Epithelial cell of proximal tubule (primary cell): ENCODE results near the gene TSC22D1. TPM values are rescaled to one million over a fixed set of nuclear protein-coding genes. Genes with fewer than 3 reads are reported as not detected.

Experiments used
- DNase-seq: peaks from one replicate; pipeline ENCODE4 v3.0.0-alpha.2; 2011; ENCODE audit warnings: low read depth
- H3K4me3 ChIP-seq: 2 replicates; pipeline ENCODE4 v1.5.1; 2011; ENCODE audit warnings: low read depth, mild to moderate bottlenecking, low read length
- CTCF ChIP-seq: conservative IDR thresholded peaks from 2 replicates; pipeline ENCODE4 v1.5.1; 2012; ENCODE audit warnings: low read depth, mild to moderate bottlenecking, low read length
- total RNA-seq: library from RNA; depleted of rRNA; stranded (reverse); fragments of >200 nt; gene quantifications from 2 replicates; pipeline ENCODE4 v1.2.3, GENCODE V29; 2015

The TSC22D1 gene
- total RNA-seq, 1 donor from 2014 or later = 38.3 TPM

- no peak for TF ChIP-seq CTCF
- no peak for DNase-seq
- no peak overlapping the region for H3K4me3 ChIP-seq
Observed at GRCh38 chr13:44508562-44509077, 67.5 kb downstream of the TSC22D1 start.

- no peak for DNase-seq
- no peak overlapping the region for H3K4me3 ChIP-seq
- TF ChIP-seq CTCF = no peak
Observed at GRCh38 chr13:44507639-44508038, 68.5 kb downstream of the TSC22D1 start.

GRCh38 chr13:44506719-44507118 is 69.4 kb downstream of the TSC22D1 start:
- DNase-seq = no peak
- TF ChIP-seq CTCF = no peak
- no peak overlapping the region for H3K4me3 ChIP-seq

- no peak for TF ChIP-seq CTCF
- DNase-seq = no peak
- H3K4me3 ChIP-seq = no peak overlapping the region
Observed at GRCh38 chr13:44506251-44506650, 69.9 kb downstream of the TSC22D1 start.

- TF ChIP-seq CTCF = no peak
- H3K4me3 ChIP-seq = no peak overlapping the region
- no peak for DNase-seq
Observed at GRCh38 chr13:44504116-44504515, 72.0 kb downstream of the TSC22D1 start.

GRCh38 chr13:44498969-44499368 is 77.2 kb downstream of the TSC22D1 start:
- H3K4me3 ChIP-seq = no peak overlapping the region
- DNase-seq = no peak
- no peak for TF ChIP-seq CTCF

- DNase-seq = peak; percentile 59
- H3K4me3 ChIP-seq = no peak overlapping the region
- TF ChIP-seq CTCF = no peak
Observed at GRCh38 chr13:44498502-44498901, 77.6 kb downstream of the TSC22D1 start.
